GM03348 (cell line): ENCODE results near the gene PPP3CA.

Source experiments
- DNase-seq: peaks from one replicate; pipeline ENCODE4 v3.0.0; 2012; ENCODE audit warnings: low spot score

PPP3CA gene

GRCh38 chr4:101175896-101176676 is 171.2 kb downstream of the PPP3CA start:
- no peak for DNase-seq

GRCh38 chr4:101174679-101175345 is 172.5 kb downstream of the PPP3CA start:
- DNase-seq: no peak

- no peak for DNase-seq
These were observed 175.0 kb downstream of the PPP3CA start for GRCh38 chr4:101172369-101172768.

GRCh38 chr4:101171747-101172146 is 175.6 kb downstream of the PPP3CA start:
- DNase-seq: no peak

GRCh38 chr4:101169044-101170014 is 178.0 kb downstream of the PPP3CA start:
- peak; percentile 16 for DNase-seq

- no peak for DNase-seq
These were observed 183.4 kb downstream of the PPP3CA start for GRCh38 chr4:101163936-101164335.

GRCh38 chr4:101162990-101163380 is 184.3 kb downstream of the PPP3CA start:
- DNase-seq: no peak

- no peak for DNase-seq
These were observed 186.3 kb downstream of the PPP3CA start for GRCh38 chr4:101160792-101161592.

GRCh38 chr4:101158507-101158906 is 188.8 kb downstream of the PPP3CA start:
- no peak for DNase-seq

- peak; percentile 19 for DNase-seq
These were observed 189.2 kb downstream of the PPP3CA start for GRCh38 chr4:101158134-101158482.

GRCh38 chr4:101157415-101158133 is 189.8 kb downstream of the PPP3CA start:
- no peak for DNase-seq

GRCh38 chr4:101156619-101157310 is 190.6 kb downstream of the PPP3CA start:
- no peak for DNase-seq

GRCh38 chr4:101155945-101156344 is 191.4 kb downstream of the PPP3CA start:
- DNase-seq: no peak

- peak; percentile 52 for DNase-seq
These were observed 192.0 kb downstream of the PPP3CA start for GRCh38 chr4:101155368-101155767.

- DNase-seq: no peak
These were observed 193.7 kb downstream of the PPP3CA start for GRCh38 chr4:101153653-101154052.

GRCh38 chr4:101152521-101152920 is 194.8 kb downstream of the PPP3CA start:
- DNase-seq: no peak

GRCh38 chr4:101148551-101148950 is 198.8 kb downstream of the PPP3CA start:
- DNase-seq: no peak

- no peak for DNase-seq
These were observed 200.0 kb downstream of the PPP3CA start for GRCh38 chr4:101147283-101147682.

- no peak for DNase-seq
These were observed 202.3 kb downstream of the PPP3CA start for GRCh38 chr4:101145021-101145420.

- DNase-seq: no peak
These were observed 205.1 kb downstream of the PPP3CA start for GRCh38 chr4:101142259-101142658.
